NCI-H510A treated with DMSO at 0.1 percent for 48 hours (cell line): ENCODE measurements around the gene LIMCH1.
"Not testable (repeated sequence)": the region's sequence is repeated elsewhere in the genome, so short reads cannot be mapped to it uniquely, and the experiment has no call there.

Experiments
- DNase-seq: peaks from one replicate; lab custom pipeline; 2025; lab: John Stamatoyannopoulos, UW

LIMCH1 gene, protein sequence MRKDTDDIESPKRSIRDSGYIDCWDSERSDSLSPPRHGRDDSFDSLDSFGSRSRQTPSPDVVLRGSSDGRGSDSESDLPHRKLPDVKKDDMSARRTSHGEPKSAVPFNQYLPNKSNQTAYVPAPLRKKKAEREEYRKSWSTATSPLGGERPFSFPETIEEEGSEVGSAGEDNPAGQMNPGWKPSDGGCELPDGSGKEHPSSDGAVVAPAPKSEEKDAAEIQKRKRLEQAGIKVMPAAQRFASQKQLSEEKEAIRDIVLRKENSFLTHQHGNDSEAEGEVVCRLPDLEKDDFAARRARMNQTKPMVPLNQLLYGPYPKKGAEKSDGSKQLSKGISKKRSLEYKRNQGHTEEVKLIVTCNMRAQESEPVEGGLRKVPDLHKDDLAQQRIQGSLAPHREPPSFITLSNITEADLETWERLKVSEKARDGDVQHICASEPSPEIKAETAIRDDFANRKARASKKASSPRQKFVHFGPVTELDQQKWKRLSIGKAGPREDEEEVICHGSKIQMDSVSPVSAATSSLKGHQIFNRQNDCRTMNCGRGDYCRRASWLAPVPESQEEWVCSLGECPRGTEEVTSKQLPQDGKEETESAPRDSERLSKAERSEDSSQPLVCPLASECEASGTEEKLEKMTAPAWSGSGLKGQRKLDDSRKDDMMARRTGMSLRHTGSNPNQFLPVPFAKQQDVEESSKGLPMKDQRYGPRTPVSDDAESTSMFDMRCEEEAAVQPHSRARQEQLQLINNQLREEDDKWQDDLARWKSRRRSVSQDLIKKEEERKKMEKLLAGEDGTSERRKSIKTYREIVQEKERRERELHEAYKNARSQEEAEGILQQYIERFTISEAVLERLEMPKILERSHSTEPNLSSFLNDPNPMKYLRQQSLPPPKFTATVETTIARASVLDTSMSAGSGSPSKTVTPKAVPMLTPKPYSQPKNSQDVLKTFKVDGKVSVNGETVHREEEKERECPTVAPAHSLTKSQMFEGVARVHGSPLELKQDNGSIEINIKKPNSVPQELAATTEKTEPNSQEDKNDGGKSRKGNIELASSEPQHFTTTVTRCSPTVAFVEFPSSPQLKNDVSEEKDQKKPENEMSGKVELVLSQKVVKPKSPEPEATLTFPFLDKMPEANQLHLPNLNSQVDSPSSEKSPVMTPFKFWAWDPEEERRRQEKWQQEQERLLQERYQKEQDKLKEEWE (N-terminal part only)

DNA sequence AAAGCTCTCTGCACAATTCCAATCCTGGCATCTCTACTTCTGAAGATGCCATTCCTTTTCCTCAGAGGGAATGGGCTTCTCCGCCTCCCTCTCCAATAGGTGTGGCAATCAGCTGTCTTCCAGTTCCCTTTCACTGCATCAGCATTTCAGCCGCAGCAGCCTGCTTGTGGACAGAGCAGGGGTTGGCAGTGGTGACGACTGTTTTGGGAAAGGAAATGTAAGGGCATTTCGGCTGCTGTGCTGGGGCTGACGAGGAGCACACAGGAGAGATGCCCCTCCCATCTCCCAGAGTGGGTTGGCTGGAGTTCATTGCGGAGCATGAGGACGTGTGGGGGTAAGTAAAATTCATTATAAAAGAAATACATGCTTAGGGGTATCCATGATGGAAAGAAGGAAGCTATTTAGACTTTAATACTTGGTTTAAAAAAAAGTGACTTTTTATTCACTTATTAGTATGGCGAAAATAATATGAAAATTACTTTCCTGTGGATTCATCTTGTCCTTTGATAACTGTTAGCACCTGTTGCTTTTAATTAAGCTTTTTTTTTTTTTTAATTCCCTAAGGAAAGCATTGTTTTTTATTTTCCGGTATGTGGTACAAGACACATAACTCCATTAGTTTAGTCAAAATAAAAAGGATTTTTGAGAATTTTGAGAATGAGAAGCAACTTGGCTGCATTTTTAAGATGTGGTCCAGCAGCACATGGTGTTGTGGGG is at the start of gene LIMCH1:
TSS of gene LIMCH1 (plus strand) at position 141 of the 717 bp plus-strand sequence. CDS start 67,839 bp downstream, outside the sequence.
- DNase-seq, result no peak

- DNase-seq, result not testable (repeated sequence)
Observed at GRCh38 chr4:41491081-41491576, 46.8 kb upstream of the LIMCH1 start.

DNA sequence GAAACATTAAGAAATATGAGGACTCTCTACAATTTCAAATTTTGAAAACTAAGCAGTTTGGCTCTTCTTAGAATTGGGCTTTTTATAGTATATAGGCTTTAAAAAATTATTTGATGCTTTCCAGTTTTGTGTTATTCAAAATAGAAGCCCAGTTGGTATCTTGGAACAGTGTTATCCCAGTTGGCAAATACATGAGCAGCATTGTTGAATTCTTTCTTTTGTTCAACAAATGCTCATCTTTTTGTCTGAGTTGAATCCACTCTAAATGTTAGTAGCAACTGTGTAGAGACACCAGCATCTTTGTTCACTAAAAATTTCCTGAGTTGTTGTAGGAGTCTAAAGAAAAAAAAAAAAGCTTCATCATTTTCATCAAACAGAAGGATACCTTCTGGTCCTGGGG is 41.0 kb upstream of the LIMCH1 start:
- no peak for DNase-seq

DNA sequence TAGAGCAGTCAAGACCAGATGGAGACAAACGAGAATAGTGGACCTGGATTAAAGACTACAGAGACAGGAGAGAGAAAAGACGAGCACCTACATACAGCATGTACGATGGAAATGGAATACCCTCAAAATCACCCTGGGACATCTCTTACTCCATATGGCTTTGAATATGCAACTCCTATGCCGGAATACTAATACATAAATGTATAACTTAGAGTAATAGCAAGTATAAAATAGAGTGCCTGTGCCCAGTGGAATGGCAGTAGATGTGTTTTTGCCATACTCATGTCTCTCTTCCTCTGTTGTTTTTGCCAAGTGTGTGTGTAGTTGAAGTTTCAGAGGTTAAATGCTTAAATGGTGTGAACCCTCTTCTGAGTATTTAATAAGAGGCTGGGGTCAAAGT is 39.8 kb upstream of the LIMCH1 start:
- no peak for DNase-seq

DNA sequence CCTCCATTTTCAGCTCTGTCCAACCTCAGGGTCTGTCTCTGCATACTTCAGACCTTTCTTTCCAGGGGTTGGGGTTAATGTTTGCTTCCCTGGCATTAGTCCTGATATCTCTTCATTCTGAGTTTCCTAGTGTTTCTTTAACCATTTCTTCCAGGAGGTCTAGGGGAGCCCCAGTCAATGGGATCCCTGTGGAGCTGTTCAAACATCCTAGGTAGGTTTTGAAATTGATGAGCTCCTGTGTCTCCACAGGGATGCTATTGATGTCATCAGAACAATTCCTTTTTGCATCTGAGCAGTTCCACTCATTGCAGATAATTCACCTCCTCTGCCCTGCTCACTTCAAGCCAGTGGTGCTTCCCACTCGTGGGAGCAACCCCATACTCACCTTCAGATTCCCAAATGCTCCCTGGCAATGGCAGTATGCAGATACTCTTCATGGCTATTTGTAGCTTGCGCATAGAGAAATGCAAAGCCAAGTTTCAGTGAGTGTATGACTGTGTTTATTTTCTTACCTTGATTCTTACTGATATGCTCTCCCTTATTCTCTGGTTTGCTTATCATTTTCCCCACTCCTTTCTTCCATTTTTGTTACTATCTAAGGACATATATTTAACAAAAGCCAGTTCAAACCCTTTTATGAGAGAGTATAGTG is 33.7 kb upstream of the LIMCH1 start:
- no peak for DNase-seq

DNA sequence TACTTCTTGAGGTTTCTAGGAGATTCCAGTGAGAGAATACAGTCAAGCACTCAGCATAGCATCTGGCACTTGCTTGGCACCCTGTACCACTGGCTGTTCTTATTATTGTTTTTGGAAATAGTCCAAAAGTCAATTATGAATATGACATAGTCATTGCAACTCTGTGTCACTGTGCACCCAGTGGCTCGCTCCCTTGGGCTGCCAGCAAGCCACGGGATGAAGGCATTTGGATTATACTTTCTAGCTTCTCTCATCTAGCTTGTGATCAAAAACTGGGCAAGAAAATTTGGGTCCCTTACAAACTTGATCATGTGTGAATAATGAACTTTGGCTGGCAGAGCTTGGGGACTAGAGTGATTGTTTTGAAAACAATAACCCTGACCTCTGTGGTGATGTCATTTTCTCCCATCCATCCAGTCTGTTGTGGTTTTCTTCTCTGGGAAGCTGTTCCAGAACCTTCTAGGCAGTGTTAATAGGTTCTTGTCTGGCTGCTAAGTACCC is 32.7 kb upstream of the LIMCH1 start:
- DNase-seq, result peak; percentile 3

GRCh38 chr4:41506130-41506529 is 31.8 kb upstream of the LIMCH1 start:
- DNase-seq, result no peak

DNA sequence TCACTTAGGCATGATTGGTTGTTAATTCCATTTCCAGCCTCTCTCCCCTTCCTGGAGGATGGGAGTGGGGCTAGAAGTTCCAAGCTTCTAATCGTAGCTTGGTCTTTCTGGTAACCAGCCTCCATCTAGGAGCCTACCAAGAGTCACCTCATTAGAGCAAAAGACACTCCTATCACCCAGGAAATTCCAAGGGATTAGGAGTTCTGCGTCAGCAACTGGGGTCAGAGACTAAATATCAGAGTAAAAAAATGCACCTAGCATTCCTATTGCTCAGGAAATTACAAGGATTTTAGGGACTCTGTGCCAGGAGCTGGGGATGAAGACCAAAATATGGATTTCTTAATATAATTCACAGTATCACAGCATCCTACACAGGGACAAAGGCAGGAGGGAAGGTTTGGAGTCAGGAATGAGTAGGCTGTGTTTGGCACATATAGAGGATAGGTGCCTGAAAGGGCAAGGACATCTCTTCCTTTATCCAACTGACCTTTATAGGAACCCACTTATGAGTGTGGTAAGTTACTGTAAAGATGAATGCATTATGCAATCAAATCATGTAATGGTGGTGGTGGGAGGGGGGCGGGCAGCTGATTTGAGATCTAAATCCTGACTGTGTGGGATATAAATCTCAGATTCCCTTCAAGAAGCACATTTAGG is 30.5 kb upstream of the LIMCH1 start:
- no peak for DNase-seq

- no peak for DNase-seq
Observed at GRCh38 chr4:41509451-41509866, 28.5 kb upstream of the LIMCH1 start.

GRCh38 chr4:41510179-41510578 is 27.8 kb upstream of the LIMCH1 start:
- no peak for DNase-seq

- no peak for DNase-seq
Observed at GRCh38 chr4:41512136-41512535, 25.8 kb upstream of the LIMCH1 start.

DNA sequence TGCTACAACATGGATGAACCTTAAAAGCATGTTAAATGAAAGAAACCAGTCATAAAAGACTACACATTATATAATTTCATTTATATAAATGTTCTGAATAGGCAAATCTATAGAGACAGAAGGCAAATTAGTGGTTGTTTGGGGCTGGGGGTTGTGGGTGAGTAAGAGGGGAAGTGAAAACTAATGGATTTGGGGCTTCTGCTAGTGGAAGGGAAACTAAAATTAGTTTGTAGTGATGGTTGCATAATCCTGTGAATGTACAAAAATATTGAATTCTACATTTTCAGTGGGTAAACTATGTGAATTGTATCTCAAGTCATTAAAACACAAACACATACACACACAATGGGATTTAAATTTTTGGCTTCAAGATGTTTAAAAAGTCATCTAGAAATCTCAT is 25.4 kb upstream of the LIMCH1 start:
- no peak for DNase-seq

DNA sequence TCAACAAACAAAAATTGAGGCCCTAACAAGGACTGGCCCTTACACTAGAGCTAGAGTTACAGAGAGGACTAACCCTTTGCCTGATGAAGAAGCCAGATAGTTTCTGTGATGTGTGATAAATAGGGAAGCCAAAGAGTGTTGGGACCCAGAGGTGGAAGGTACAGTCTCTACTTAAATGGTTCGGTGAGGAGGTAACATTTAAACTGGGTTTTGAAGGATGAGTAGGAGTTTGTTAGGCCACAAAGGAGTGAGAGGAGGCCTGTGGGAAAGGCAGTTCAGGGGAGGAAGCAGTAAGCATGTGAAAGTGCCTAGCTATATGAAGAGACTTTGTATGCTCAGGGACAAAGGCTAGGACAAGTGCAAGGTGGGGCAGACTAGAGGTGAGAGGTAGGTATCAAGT is 23.8 kb upstream of the LIMCH1 start:
- no peak for DNase-seq

DNA sequence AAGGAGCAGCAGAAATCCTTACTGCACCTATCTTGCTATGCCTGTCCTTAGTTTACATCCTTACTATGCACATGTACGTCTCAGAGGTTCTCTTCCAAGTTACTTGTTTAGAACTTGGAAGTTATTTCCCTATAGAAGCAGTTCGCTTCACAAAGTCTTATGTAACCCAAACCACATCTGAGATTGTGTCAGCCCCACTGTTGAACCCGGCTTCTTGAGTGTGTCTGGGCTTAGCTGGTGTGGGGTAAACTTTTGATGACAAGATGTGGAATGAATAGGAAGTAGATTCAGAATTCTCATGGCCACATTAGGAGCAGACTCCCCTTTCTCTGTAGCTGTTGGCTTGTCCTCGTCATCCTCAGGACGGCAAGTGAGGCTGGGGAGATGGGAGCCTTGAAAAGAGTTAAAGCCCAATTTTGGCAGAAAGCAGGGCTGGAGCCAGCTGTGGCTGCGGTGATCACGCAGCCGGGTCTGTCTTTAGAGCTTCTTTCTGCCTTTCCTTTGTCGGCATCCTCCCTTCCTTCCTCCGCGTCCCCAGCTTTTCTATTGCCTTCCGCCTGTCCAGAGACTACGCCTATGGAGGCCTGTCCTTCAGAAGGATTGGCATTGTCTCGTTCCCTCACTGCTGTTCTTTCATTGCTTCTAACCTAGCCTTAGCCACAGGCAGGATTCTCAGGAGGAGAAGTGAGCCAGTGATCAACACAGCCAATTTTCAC is 23.0 kb upstream of the LIMCH1 start:
- DNase-seq, result no peak

DNA sequence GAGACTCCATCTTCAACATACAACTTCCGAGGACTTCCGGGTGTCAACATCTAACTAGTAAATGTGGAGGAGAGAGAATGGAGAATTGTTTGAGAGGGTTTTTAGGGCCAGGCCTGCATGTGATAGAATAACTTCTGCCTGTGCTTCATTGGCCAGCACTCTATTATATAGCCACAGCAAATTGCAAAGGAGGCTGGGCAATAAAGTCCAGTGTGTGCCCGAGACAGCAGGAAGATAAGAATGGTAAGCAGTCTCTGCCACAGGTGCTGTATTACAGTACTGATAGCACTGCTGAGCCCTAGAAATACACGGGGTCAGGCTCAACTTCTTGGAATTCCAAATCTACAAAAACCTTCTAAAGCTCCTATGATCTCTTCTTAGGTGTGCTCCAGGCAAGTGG is 20.8 kb upstream of the LIMCH1 start:
- DNase-seq, result no peak

DNA sequence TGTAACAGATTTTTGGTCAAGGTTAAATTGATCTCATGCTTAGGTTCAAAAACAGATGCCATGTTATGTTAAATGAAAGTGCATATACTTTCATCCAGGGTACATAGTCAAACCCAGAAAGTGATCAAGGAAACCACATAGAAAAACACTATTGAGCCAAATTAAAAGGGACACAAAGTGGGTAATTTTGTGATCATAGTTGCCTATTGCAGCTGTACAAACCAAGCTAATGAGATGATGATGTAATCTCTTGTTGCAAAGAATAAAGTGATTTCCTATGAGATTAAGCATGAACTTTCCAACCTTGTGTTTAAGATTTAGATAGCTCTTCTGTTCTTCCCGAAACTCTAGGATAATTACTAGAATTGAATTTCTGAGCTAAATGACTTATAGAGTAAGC is 20.2 kb upstream of the LIMCH1 start:
- DNase-seq, result no peak

DNA sequence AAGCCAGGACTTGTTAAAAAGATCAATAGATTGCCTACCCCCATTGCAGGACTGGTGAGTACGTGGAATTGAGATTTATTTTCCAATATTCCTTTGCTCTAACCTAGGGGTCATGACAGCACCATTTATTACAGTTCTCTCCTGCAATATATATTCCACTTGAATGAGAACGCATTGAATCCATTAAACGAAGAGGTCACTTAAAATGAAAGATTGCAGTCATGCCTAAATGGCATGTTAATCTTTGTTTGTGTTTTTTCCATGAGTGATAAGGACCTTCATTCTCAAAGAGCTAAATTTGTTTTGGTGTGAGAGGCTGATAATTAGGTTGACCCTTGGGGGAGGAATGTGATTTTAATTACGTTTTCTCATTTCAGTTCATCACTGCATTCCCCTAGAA is 13.5 kb upstream of the LIMCH1 start:
- no peak for DNase-seq

DNA sequence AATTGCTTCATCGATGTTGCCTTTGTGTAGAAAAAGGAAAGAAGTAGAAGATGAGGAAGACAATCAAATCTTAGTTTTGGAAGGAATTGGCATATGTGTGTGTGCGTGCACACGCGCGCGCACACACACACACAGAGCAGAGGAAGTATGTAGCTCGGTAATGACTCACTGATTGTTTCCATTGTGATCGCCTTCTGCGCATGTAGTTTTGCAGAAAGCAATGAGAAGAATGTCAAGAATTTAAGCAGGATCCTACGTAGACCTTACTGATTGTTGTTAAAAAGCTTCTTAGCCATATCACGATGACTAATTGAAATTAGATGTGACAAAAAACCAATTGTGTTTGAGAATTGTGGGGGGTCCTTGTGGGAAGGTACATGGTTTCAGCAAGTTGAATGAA is 12.8 kb upstream of the LIMCH1 start:
- no peak for DNase-seq

GRCh38 chr4:41526628-41527027 is 11.3 kb upstream of the LIMCH1 start:
- DNase-seq, result no peak
